Caki2 (cell line): Measurements from ENCODE around the gene IKZF3. TPM values are rescaled to one million over a fixed set of nuclear protein-coding genes. Genes with fewer than 3 reads are reported as not detected.
"Not testable (repeated sequence)": the region's sequence is repeated elsewhere in the genome, so short reads cannot be mapped to it uniquely, and the experiment has no call there.

Experiments
- DNase-seq: peaks from one replicate; pipeline ENCODE4 v3.0.0-alpha.2; 2015; ENCODE audit warnings: low read depth
- in situ Hi-C: cut with HindIII; loops from 2 replicates; pipeline ENCODE4 v1.10.0; 2016; ENCODE audit warnings: low sequenced_read_pairs, low pct_unique_long_range_greater_than_20kb, mixed read lengths
- total RNA-seq: library from RNA; depleted of rRNA; stranded (reverse); fragments of >200 nt; shearing (Covaris generic); gene quantifications from 2 replicates; pipeline ENCODE4 v1.2.3, GENCODE V29; 2014; ENCODE audit warnings: low replicate concordance; rRNA removed

IKZF3 gene
- total RNA-seq, 1 experiment from 2014 or later: not detected

DNA sequence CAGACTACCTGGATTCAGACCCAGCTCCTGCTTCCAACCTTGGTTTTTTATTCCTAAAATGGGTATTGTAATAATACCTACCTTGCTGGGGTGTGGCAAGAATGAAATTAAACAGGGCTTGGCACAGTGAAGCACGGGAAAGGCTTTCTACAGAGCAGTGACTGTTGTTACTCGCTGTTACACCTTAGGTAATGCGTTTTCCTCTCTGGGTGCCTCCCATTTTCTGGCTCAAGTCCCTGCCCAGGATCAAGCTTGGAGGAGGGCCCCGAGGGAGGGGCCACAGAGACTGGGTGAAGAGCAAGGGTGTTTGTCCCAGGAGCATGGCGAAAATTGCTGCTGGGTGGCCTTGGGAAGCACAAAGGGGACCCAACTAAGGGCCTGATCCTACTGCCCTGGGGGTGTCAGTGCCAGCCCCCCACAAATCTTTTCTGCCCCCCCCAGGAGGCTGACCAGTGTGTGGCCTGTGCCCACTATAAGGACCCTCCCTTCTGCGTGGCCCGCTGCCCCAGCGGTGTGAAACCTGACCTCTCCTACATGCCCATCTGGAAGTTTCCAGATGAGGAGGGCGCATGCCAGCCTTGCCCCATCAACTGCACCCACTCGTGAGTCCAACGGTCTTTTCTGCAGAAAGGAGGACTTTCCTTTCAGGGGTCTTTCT is 147.1 kb downstream of the IKZF3 start:
- in situ Hi-C loops: no loop called here
- DNase-seq: no peak

DNA sequence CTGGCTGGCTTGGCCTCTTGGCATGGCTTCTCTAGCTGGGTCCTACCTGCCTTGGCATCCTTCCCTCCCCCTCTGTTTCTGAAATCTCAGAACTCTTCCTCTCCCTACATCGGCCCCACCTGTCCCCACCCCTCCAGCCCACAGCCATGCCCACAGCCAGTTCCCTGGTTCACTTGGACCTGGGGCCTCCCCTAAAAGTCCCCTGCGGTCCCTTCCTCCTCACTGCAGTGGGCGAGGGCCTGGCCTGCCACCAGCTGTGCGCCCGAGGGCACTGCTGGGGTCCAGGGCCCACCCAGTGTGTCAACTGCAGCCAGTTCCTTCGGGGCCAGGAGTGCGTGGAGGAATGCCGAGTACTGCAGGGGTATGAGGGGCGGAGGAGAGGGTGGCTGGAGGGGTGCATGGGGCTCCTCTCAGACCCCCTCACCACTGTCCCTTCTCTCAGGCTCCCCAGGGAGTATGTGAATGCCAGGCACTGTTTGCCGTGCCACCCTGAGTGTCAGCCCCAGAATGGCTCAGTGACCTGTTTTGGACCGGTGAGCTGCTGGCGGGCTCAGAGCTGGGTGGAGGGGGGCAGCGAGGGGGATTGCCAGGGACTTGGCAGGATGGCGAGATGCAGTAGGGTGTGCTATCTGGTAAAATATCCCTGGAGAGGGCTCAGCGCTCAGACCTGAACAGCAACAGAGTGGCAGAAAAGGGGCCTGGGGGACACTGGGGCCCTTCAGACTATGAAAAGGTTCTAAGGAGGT is 147.9 kb downstream of the IKZF3 start:
- in situ Hi-C loops: no loop called here
- no peak for DNase-seq

DNA sequence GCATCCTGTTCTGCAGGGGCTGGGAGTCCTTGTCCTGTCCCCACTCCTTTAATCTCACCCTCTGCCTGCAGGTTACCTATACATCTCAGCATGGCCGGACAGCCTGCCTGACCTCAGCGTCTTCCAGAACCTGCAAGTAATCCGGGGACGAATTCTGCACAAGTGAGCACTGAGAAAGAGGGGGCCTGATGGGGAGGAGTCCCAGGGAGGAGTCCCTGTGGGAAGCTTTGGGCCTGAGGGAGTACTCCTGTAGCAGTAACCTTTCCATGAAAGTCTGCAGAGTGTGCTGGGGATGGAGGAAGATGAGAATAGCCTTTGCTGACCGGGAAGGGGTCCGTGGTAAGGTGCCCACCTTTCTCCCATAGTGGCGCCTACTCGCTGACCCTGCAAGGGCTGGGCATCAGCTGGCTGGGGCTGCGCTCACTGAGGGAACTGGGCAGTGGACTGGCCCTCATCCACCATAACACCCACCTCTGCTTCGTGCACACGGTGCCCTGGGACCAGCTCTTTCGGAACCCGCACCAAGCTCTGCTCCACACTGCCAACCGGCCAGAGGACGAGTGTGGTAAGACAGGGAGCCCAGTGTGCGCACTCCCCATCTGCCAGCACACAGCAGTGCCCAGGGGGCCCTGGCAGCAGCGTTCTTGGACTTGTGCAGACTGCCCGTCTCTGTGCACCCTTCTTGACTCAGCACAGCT is 148.6 kb downstream of the IKZF3 start:
- no peak for DNase-seq
- in situ Hi-C loops: no loop called here

DNA sequence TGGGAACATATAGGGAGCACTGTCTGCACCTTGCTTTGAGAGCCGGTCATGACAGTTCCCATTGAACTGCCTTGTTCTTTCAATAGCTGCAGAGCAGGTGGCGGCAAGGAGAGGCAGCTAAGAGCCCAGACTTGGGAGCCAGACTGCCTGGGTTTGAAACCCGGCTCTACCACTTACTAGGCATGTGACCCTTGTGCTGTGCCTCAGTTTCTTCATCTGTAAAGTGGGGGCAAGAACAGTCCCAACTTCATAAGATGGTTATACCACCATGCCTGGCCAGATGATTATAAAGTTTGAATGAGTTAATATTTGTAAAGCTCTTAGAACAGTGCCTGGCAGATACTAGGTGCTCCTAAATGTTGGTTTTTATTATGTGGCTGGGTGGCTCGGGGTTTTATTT is 149.9 kb downstream of the IKZF3 start:
- in situ Hi-C loops: no loop called here
- DNase-seq: no peak

DNA sequence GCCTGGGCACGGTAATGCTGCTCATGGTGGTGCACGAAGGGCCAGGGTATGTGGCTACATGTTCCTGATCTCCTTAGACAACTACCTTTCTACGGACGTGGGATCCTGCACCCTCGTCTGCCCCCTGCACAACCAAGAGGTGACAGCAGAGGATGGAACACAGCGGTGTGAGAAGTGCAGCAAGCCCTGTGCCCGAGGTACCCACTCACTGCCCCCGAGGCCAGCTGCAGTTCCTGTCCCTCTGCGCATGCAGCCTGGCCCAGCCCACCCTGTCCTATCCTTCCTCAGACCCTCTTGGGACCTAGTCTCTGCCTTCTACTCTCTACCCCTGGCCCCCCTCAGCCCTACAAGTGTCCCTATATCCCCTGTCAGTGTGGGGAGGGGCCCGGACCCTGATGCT is 152.3 kb downstream of the IKZF3 start:
- in situ Hi-C loops: no loop called here
- no peak for DNase-seq

DNA sequence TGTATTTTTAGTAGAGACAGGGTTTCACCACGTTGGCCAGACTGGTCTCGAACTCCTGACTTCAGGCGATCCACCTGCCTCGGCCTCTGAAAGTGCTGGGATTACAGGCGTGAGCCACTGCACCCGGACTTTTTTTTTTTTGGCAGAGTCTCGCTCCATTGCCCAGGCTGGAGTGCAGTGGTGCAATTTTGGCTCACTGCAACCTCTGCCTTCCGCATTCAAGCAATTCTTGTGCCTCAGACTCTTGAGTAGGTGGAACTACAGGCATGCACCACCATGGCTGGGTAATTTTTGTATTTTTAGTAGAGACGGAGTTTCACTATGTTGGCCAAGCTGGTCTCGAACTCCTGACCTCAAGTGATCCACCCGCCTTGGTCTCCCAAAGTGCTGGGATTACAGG is 153.0 kb downstream of the IKZF3 start:
- DNase-seq, in situ Hi-C loops: not testable (repeated sequence)

DNA sequence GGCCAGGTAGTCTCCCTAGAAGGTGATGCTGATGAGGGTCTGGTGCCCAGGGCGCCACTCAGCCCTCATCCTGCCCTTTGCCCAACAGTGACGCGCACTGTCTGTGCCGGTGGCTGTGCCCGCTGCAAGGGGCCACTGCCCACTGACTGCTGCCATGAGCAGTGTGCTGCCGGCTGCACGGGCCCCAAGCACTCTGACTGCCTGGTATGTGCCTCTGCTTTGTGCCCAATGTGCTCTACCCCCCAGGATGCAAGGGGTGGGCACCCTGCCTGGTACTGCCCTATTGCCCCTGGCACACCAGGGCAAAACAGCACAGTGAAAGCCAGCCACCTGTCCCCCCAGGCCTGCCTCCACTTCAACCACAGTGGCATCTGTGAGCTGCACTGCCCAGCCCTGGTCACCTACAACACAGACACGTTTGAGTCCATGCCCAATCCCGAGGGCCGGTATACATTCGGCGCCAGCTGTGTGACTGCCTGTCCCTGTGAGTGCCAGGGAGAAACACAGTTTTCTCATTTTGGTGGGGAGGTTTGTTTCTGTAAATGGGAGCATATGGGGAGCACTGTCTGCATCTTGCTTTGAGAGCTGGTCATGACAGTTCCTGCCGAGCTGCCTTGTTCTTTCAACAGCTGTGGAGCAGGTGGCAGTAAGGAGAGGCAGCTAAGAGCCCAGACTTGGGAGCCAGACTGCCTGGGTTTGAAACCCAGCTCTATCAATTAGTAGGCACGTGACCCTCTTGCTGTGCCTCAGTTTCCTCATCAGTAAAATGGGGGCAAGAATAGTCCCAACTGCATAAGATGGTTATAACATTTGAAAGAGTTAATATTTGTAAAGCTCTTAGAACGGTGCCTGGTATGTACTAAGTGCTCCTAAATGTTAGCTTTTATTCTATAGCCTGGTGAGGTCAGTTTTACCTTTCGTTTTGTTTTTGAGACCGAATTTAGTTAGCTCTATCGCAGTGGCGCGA is 153.8 kb downstream of the IKZF3 start:
- no peak for DNase-seq
- in situ Hi-C loops: no loop called here

DNA sequence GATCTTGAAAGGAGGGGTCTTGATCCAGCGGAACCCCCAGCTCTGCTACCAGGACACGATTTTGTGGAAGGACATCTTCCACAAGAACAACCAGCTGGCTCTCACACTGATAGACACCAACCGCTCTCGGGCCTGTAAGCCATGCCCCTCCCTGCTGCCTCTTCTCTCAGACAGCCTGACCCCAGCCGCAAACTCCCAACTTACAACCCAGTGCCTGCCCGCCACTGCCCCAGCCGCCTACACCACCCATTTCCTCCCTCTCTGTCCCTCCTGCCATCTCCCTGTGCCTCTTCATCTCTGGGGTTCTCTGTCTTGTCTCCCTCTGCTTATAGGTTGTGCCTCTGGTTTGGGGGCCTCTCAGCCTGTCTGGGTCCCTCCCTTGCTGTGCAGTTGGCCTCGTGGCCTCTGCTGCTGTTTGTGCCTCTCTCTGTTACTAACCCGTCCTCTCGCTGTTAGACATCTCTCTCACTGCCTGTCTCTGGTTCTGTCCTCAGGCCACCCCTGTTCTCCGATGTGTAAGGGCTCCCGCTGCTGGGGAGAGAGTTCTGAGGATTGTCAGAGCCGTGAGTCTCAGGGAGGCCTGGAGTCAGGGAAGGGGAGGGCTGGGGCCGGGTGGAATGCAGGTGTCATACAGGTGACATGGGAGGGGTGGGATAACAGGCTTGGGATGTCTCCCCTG is 154.7 kb downstream of the IKZF3 start:
- DNase-seq: no peak
- in situ Hi-C loops: no loop called here

Other genes with a start within 250 kb of the IKZF3 start
- not detected in 2 replicates for gene PPP1R1B, start 237.4 kb downstream of the IKZF3 start, total RNA-seq
- gene STARD3, start 227.2 kb downstream of the IKZF3 start, total RNA-seq: 52.3 and 69.5 TPM in 2 replicates
- gene TCAP, start 199.0 kb downstream of the IKZF3 start, total RNA-seq: 0.91 TPM in 1 of 2 replicates, not detected in the other
- gene PNMT, start 195.9 kb downstream of the IKZF3 start, total RNA-seq: not detected in 2 replicates
- gene PGAP3, start 176.3 kb downstream of the IKZF3 start, total RNA-seq: 5.4 and 13.1 TPM in 2 replicates
- 46.1 and 51.1 TPM in 2 replicates for gene ERBB2, start 164.2 kb downstream of the IKZF3 start, total RNA-seq
- gene MIEN1, start 133.8 kb downstream of the IKZF3 start, total RNA-seq: 61.8 and 63.2 TPM in 2 replicates
- gene GRB7, start 126.4 kb downstream of the IKZF3 start, total RNA-seq: 28.3 and 29.4 TPM in 2 replicates
- gene ZPBP2, start 3.9 kb upstream of the IKZF3 start, total RNA-seq: not detected in 2 replicates
- 0.06 and 0.41 TPM in 2 replicates for gene GSDMB, start 54.3 kb upstream of the IKZF3 start, total RNA-seq
- 41.3 and 70.3 TPM in 2 replicates for gene ORMDL3, start 63.3 kb upstream of the IKZF3 start, total RNA-seq
- gene LRRC3C, start 63.4 kb upstream of the IKZF3 start, total RNA-seq: not detected in 2 replicates
- gene GSDMA, start 98.7 kb upstream of the IKZF3 start, total RNA-seq: not detected in 2 replicates
- 170 and 200 TPM in 2 replicates for gene PSMD3, start 116.5 kb upstream of the IKZF3 start, total RNA-seq
- gene CSF3, start 151.1 kb upstream of the IKZF3 start, total RNA-seq: not detected in 2 replicates
- gene MED24, start 190.1 kb upstream of the IKZF3 start, total RNA-seq: 36.7 and 97.2 TPM in 2 replicates
- gene THRA, start 198.7 kb upstream of the IKZF3 start, total RNA-seq: 9.1 and 16.4 TPM in 2 replicates
- 1.1 and 1.6 TPM in 2 replicates for gene NR1D1, start 236.3 kb upstream of the IKZF3 start, total RNA-seq